BJ (cell line): ENCODE results near the gene KLHL29. TPM values are rescaled to one million over a fixed set of nuclear protein-coding genes. Genes with fewer than 3 reads are reported as not detected.

Experiments used
- CTCF ChIA-PET: fragments of 350-600 bp; formaldehyde crosslinking; extraction: SDS; loops from one replicate; lab custom pipeline; 2021; ENCODE audit warnings: antibody characterized with exemption, inconsistent platforms; lab: Yijun Ruan, JAX
- POLR2A ChIA-PET: fragments of 300-600 bp; sonication (Branson Sonifier 250); formaldehyde crosslinking; extraction: SDS; loops from one replicate; lab custom pipeline; 2021; ENCODE audit warnings: antibody characterized with exemption; lab: Charles Lee
- DNase-seq: peaks from one replicate; pipeline ENCODE4 v3.0.0-alpha.2; 2011; ENCODE audit warnings: low read depth
- H3K27me3 ChIP-seq: 2 replicates; pipeline ENCODE4 v1.6.0; 2011; ENCODE audit warnings: low read length; ENCODE audit not compliant: control insufficient read depth, insufficient read depth
- H3K36me3 ChIP-seq: 2 replicates; pipeline ENCODE4 v1.5.1; 2011; ENCODE audit warnings: low read length; ENCODE audit not compliant: control insufficient read depth, insufficient read depth
- H3K4me3 ChIP-seq: 2 replicates; pipeline ENCODE4 v1.5.1; 2011; ENCODE audit warnings: low read depth, mild to moderate bottlenecking, control low read depth, low read length
- CTCF ChIP-seq: IDR thresholded peaks from 2 replicates; pipeline ENCODE4 v1.5.1; 2011; ENCODE audit warnings: low read depth, mild to moderate bottlenecking, control low read depth, inconsistent platforms, low read length, moderate library complexity; ENCODE audit not compliant: insufficient read depth
- polyA plus RNA-seq: library from polyadenylated mRNA; depleted of rRNA; stranded (reverse); fragments of >200 nt; gene quantifications from 2 replicates; pipeline ENCODE4 v1.2.3, GENCODE V29; 2011

KLHL29 gene
- polyA plus RNA-seq, 1 experiment = 10.0 TPM

- H3K36me3 ChIP-seq = peaks cover 14% of the 10 kb centered on the region
- ChIA-PET CTCF (interaction anchor here (1.0 kb wide), 1 partner anchor 11 kb away, joined by 3 read pairs; no protein-coding TSS in a partner anchor), POLR2A (no interaction called here)
- no peak for DNase-seq
- no peaks in the 10 kb centered on the region for H3K27me3 ChIP-seq
- H3K4me3 ChIP-seq = no peak overlapping the region
- TF ChIP-seq CTCF = no peak
These were observed 255.7 kb downstream of the KLHL29 start for GRCh38 chr2:23640711-23641110.

- Histone ChIP-seq H3K27me3 (no peaks in the 10 kb centered on the region), H3K36me3 (peaks cover 14% of the 10 kb centered on the region), H3K4me3 (no peak overlapping the region)
- DNase-seq = no peak
- POLR2A ChIA-PET = no interaction called here
- CTCF ChIA-PET = no interaction called here
- no peak for TF ChIP-seq CTCF
These were observed 257.5 kb downstream of the KLHL29 start for GRCh38 chr2:23642516-23642915.

GRCh38 chr2:23645230-23645808, 260.3 kb downstream of the KLHL29 start:
- ChIA-PET CTCF (interaction anchor here (0.7 kb wide), 1 partner anchor 25 kb away, joined by 3 read pairs; no protein-coding TSS in a partner anchor), POLR2A (no interaction called here)
- DNase-seq = no peak
- Histone ChIP-seq H3K4me3 (no peak overlapping the region), H3K36me3 (peaks cover 19% of the 10 kb centered on the region), H3K27me3 (no peaks in the 10 kb centered on the region)
- TF ChIP-seq CTCF = no peak

GRCh38 chr2:23647563-23647962, 262.6 kb downstream of the KLHL29 start:
- TF ChIP-seq CTCF = no peak
- Histone ChIP-seq H3K27me3 (no peaks in the 10 kb centered on the region), H3K4me3 (no peak overlapping the region), H3K36me3 (peaks cover 13% of the 10 kb centered on the region)
- ChIA-PET CTCF (no interaction called here), POLR2A (no interaction called here)
- DNase-seq = no peak

- TF ChIP-seq CTCF = no peak
- H3K36me3 ChIP-seq = peaks cover 5% of the 10 kb centered on the region; the same call in 1 of the 2 replicates
- DNase-seq = no peak
- H3K4me3 ChIP-seq = no peak overlapping the region
- CTCF ChIA-PET = no interaction called here
- POLR2A ChIA-PET = no interaction called here
- no peaks in the 10 kb centered on the region for H3K27me3 ChIP-seq
These were observed 264.3 kb downstream of the KLHL29 start for GRCh38 chr2:23649303-23649702.
